KBM-7 (cell line): ENCODE measurements around the gene PRUNE1.

Experiments used
- DNase-seq: peaks from one replicate; pipeline ENCODE4 v3.0.0-alpha.2; 2015
- in situ Hi-C: fragments of 300-500 bp; cut with MboI; formaldehyde crosslinking; loops from 2 replicates; pipeline ENCODE4 v1.14.3; 2020; ENCODE audit warnings: low sequenced_read_pairs, low pct_unique_long_range_greater_than_20kb, mixed read lengths

PRUNE1 gene

DNA sequence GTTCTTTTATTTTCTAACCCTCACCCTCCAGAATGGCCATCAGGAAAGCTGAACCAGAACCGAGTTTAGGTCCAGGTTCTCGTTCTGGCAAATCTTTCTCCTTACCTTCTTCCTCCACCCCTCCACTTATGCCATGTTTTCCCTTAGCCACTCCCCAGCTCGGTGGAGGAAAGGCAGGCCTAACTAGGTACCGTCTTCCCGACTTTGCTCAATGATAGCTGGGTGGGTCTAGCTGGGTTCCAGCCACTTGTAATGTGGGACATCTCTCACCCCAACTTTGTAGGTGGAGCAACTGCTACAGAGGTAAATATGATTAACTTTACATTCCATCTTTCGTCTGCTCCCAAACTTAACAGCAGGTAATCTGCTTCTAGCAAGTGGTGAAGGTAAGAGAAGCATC, 28.8 kb downstream of the PRUNE1 start:
- DNase-seq, result no peak
- in situ Hi-C loops, result no loop called here

DNA sequence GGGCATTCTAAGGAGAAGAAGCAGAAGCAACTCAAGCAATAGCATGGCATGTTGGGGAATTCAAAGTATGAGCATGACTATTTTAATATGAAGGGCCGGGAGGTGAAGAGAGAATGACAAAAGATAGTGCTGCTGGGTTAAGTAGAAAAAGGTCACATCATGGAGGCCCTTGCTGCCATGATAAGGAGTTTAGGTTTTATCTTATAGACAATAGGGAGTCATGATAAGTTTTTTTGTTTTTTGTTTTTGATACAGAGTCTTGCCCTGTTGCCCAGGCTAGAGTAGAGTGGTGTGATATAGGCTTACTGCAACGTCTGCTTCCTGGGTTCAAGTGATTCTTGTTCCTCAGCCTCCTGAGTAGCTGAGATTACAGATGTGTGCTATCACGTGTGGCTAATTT, 31.3 kb downstream of the PRUNE1 start:
- DNase-seq, result no peak
- in situ Hi-C loops, result no loop called here

DNA sequence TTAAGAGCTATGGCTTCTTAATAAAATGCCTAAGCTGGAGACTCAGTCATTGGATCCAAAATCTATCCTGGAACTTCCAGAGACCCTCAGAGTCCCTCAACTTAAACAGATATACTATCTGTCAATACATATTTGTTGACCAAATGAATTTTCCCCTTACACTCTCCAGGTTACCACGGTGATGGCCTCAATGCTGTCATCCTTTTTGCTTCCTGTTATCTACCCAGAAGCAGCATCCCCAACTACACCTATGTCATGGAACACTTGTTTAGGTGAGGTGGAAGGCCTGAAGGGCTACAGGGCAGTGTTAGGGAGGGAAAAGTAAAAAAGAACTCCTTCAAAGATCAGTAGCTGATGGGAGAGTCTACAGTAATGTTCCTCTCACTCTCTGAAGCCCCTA, 34.9 kb downstream of the PRUNE1 start:
- in situ Hi-C loops, result no loop called here
- no peak for DNase-seq

DNA sequence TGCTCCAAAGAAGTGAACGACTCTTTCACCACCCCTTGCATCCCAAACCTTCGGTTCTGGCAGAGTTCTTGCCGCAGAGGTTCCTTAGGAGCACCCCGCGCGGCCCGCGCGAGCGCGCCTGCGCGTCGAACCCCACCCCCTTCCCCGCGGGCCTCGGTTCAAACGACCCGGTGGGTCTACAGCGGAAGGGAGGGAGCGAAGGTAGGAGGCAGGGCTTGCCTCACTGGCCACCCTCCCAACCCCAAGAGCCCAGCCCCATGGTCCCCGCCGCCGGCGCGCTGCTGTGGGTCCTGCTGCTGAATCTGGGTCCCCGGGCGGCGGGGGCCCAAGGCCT, 39.3 kb downstream of the PRUNE1 start, which contains the start of gene C1orf56:
Gene C1orf56 (plus strand): TSS at position 161 of the 334 bp plus-strand sequence. CDS start 97 bp downstream, at position 258.
- in situ Hi-C loops, result no loop called here
- peak; percentile 71 for DNase-seq

DNA sequence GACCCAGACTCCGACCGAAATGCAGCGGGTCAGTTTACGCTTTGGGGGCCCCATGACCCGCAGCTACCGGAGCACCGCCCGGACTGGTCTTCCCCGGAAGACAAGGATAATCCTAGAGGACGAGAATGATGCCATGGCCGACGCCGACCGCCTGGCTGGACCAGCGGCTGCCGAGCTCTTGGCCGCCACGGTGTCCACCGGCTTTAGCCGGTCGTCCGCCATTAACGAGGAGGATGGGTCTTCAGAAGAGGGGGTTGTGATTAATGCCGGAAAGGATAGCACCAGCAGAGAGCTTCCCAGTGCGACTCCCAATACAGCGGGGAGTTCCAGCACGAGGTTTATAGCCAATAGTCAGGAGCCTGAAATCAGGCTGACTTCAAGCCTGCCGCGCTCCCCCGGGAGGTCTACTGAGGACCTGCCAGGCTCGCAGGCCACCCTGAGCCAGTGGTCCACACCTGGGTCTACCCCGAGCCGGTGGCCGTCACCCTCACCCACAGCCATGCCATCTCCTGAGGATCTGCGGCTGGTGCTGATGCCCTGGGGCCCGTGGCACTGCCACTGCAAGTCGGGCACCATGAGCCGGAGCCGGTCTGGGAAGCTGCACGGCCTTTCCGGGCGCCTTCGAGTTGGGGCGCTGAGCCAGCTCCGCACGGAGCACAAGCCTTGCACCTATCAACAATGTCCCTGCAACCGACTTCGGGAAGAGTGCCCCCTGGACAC, 39.8 kb downstream of the PRUNE1 start:
- in situ Hi-C loops, result no loop called here

DNA sequence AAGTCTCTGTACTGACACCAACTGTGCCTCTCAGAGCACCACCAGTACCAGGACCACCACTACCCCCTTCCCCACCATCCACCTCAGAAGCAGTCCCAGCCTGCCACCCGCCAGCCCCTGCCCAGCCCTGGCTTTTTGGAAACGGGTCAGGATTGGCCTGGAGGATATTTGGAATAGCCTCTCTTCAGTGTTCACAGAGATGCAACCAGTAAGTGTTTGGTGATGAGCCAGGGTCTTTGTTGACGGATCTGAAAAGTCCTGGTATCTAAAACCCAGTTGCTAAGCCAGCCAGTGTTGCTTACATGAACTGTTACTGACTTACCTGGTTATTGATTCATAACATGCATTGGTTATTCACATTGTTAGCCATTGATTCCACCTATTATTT, 40.4 kb downstream of the PRUNE1 start:
- in situ Hi-C loops, result no loop called here
- no peak for DNase-seq

More for the DNA sequence above, 39.8 kb downstream of the PRUNE1 start:
- peak; percentile 84 for DNase-seq

DNA sequence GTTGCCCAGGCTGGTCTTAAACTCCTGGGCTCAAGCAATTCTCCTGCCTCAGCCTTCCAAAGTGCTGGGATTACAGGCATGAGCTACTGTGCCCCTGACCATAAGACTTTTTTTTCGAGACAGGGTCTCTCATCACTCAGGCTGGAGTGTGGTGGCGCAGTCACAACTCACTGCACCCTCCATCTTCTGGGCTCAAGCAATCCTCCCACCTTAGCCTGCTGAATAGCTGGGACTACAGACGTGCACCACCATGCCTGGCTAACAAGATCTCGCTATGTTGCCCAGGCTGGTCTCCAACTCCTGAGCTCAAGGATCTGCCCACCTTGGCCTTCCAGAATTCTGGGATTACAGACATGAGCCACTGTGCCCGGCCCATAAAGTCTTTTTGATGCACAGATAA, 41.2 kb downstream of the PRUNE1 start:
- DNase-seq, result no peak
- in situ Hi-C loops, result no loop called here

DNA sequence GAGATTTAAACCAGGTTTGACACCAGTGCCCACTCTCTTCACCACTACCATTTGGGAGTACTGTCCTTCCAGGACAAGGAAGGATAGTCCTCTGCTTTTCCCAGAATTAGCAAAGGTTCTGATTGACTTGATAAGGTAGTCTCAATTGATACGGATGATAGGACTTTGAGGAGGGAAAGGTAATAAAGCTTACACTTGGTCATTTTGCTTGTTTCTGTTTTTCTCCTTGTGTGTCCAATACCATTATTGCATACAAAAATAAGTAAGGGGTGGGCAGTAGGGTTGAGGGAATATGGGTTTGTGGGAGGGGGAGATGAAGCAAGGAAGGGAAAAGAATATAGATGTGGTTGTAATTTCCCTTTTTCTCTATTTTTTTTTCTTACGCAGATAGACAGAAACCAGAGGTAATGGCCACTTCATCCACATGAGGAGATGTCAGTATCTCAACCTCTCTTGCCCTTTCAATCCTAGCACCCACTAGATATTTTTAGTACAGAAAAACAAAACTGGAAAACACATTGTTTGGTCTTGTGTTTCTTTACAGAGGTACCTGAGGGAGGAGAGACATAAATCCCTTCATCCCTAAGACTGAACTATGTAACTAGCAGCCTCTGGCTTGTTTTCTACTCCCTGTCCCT, 41.9 kb downstream of the PRUNE1 start:
- no peak for DNase-seq
- in situ Hi-C loops, result no loop called here

DNA sequence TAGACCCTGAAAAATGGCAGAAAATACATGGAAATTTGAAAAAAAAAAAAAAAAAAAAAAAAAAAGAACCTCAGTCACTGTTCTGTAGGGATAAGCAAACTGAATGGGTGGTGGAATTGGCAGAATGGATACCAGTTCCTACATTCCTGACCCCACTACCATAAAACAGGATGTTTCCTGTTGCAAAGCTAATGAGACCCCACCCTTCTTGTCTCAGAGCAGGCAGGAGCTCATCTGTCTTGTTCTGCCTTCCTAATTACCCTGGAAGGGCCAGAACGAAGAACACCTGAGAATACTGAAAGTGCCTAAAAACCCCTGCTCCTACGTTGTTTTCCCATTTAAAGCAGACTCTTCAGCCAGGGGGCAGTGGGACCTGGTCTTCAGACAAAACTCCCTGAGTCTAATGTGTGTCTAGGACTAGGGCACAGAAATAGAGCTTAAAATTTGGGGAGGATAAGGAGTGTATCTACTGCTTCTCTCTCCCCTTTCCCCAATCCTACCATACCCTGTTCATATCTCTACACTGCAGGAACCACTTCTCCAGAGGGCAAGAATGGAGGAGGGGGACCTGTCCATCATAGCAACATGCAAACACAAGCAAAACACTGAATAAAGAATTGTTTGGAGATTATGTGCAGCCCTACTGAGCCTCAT, 43.2 kb downstream of the PRUNE1 start:
- DNase-seq, result no peak
- in situ Hi-C loops, result no loop called here

DNA sequence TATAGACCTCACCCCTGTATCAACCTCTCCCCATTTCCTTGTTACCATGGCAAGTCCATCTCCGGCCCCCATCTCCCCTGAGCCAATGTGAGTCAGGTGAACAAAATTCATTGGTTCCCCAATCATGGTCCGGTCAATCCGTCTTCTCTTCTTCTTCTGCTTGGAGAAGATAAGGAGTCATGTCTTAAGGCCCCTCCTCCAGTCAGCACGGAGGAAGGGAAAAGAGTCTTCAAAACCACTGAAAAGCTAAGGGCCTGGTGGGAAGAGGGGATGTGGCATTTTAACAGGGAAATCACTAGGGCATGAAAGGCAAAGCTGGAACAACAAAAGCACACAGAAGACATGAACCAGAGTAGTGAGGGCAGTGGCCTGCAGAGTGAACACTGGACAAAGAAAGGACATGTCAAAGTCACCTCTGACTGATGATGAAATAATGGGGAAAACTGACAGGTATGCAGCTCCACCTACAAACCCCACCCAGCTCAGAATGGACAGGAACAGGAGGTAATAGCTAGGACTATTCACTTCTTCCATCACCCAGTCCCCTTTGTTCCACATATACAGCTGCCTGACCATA, 46.8 kb downstream of the PRUNE1 start:
- in situ Hi-C loops, result no loop called here
- no peak for DNase-seq

DNA sequence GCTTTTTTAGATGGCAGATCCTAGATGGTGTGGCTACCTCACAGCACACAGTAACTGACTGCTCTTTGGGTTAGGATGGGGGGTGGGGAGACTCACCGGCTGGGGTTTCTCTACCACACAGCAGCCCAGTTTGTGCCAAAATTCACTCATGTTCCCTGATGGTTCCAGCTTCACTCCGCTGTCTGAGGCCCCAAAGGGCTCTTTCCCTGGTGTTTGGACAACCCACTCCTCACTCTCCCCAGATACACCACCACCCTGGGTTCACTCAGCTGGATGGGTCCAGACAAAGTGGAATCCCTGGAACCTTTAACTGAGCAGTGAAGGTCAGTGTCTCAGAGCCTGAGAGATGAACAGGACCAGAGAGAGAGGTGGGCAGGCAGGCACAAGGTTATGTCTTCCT, 47.3 kb downstream of the PRUNE1 start:
- no peak for DNase-seq
- in situ Hi-C loops, result no loop called here

DNA sequence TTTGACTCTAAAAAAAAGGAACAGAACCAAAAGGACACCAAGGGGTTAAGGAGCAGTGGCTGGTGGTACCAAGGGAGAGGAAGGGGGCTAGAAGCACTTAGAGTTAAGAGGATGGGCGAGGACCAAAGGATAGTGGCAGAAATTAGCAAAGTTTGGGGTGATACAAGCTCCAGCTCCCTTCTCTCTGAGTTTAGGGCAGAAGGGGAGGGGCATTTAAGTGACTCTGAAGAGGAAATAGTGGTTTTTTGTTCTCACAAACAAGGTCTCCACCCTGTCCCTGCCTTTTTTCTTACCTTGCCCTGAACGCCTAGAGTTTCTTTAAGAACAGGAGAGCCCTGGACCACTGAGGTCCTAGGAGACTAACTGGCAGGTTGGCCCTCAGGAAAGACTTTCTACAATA, 47.9 kb downstream of the PRUNE1 start:
- in situ Hi-C loops, result no loop called here
- DNase-seq, result peak; percentile 53

DNA sequence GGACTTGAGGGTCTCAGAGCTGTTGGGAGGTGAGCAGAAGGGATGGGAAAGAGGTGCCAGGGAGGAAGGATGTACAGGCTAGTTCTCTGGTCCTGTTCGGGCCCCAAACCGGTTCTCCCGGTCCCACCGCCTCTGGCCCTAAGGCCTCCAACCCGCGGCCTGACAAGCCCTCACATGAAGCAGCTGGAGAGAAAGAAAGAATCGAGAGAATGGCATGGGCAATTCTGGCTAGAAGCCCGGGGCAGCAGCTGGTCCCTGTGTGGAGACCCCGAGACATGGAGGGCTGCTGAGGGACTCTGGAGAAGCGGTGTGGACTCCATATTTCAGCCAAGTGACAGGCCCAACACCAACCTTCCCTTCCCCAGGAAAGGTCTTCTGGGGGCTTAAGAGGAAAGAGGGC, 50.4 kb downstream of the PRUNE1 start:
- no peak for DNase-seq
- in situ Hi-C loops, result no loop called here

DNA sequence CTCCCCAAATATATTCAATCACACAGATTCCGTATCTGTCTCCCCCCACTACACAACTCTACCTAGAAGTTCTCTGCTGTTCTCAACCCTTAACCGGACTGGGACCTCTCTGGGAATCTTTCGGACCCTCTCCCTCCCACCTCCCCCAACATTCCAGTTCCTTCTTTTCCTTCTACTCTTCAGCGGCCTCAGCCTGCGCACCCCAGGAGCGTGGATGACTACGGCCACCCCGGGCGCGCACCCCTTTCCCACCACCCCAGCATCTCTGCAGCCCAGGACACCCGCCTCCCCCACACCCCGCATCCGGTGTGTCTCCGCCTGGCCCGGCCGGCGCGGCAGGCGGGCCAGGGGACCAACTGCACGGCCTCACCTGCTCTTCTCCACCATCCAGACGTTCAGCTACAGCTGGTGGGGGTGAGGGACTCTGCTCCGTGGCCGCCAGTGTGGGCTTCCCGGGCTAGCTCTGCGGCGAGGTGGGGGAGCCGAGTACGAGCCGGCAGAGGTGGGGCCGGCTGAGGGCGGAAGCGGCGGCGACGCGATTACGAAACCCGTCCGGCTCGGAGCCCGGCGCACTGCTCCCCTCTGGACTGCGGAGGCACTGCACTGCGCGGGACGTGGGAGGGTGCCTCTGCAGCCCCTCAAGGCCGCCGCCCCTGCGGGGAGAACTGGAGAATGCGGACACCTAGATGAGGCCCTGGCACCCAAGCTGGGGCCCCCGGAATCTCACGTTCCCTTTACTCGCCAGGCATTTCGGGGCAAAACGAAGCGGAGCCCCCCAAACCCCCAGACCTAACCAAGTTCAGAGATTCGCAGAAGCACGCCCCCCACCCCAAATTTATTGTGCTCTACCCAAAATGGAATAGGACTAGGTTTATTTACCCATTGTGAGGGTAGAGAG, 51.1 kb downstream of the PRUNE1 start, which contains the start of gene CDC42SE1:
Gene CDC42SE1 (minus strand): TSS at position 514 of the 898 bp plus-strand sequence. CDS start 3,892 bp downstream, outside the sequence.
- in situ Hi-C loops, result no loop called here
- peak; percentile 94 for DNase-seq

DNA sequence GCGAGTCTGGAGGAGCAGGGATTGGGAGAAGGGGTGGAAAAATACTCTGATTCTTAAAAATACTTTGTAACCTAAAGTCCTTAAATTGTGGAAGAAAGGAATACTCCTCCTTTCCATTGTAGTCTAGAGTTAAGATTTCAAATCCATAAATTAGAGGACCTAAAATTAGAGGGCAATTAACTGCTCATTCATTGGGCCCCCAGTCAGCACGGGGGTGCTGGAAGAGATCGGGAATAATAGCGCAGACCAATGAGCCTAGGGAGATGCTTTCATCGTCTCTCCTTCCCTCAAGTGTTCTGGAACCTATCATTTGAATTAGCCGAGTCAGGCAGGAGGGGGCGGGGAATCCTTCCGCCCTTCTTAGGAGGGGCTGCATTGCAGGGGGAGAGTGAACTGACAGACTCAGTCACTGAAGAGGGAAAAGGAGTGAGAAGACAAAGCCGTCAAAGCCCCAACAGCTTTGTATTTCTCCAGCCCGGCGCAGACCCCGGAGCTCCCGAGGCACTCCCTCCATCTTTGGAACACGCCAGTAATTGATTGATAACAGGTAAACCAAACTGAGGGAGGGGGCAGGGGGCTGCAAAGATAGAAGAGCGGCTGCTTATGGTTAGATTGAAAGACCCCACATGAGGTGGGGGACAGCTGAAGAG, 51.9 kb downstream of the PRUNE1 start, which contains the start of gene MLLT11:
Gene MLLT11 (plus strand): TSS at position 391 of the 650 bp plus-strand sequence. CDS start 6,828 bp downstream, outside the sequence.
- in situ Hi-C loops, result no loop called here
- peak; percentile 61 for DNase-seq

DNA sequence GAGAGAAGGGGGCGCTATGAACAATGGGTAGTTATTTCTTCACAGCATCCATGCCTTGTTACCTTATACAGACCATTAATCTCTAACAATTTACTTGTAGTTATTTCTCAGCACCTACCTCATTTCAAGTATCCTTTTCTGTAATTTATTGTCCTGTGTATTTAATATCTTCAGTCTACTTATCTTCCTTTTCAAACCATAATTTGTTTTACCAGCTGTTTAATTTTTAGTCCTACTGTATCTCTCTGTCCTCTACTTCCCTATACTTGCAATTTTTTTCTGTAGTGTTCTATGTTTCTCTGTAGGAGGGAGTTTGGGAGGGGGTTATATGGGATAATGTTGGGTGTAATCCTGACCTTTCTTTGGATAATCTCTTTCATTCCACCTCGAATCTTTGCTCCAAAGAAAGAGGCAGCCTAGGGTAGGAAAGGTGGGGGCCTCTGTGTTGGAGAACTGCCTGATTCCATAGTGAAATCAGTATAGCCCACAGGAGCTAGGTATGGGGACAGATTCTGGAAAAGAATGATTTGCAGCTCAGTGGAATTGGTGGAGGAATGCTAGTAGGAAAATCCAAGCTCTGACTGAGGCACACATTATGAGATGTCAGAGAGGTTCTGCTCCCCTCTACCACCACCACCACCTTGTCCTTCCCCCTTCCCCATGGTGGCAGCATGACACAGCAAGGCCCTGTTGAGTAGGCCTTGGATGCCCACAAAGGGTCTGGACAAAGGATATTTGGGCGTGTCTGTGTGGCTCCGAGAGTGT, 52.6 kb downstream of the PRUNE1 start:
- peak; percentile 31 for DNase-seq
- in situ Hi-C loops, result no loop called here

DNA sequence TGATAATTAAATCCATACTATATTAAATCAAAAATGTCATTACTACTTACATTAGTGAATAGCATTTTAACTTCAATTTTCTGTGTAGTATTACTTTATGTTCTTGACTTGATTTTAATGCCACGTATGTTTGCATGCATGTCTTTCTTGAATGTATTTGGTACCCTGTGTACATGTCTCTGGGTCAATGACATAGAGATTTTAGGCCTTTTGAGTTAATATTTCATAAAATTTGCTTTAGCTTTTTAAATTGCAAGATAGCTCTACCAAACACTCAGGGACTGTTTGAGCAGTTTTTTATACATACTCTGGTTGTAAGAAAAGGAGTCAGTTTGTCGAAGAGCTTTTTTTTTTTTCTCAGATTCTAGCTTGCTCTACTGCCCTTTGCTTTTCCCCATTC, 53.5 kb downstream of the PRUNE1 start:
- in situ Hi-C loops, result no loop called here
- no peak for DNase-seq
